GM12878 (cell line): ENCODE data around the gene UNC93A. TPM values are rescaled to one million over a fixed set of nuclear protein-coding genes. Genes with fewer than 3 reads are reported as not detected.

Experiments
- ATAC-seq: fragments of 200-7000 bp; cut with Tn5 transposase; 3 replicates; pipeline ENCODE4 v1.9.1; 2020; ENCODE audit warnings: mild to moderate bottlenecking, moderate library complexity
- BruUV-seq: library from RNA; stranded (reverse); fragments of 400-500 nt; replicated peaks from 2 replicates; lab custom pipeline; 2021; lab: Mats Ljungman, UMichigan
- CTCF ChIA-PET: fragments of 300-600 bp; sonication (Branson Sonifier 250); formaldehyde crosslinking; extraction: SDS; loops from one replicate; lab custom pipeline; 2021; ENCODE audit warnings: inconsistent platforms; lab: Yijun Ruan, JAX
- POLR2A ChIA-PET: fragments of 350-600 bp; formaldehyde crosslinking; extraction: SDS; loops from one replicate; lab custom pipeline; 2021; ENCODE audit warnings: inconsistent platforms; lab: Charles Lee
- RAD21 ChIA-PET: fragments of 300-600 bp; sonication (Branson Sonifier 250); formaldehyde crosslinking; loops from one replicate; lab custom pipeline; 2023; ENCODE audit warnings: antibody characterized with exemption; ENCODE audit not compliant: unreplicated experiment; lab: Charles Lee
- SMC1A ChIA-PET: fragments of 300-600 bp; sonication (Branson Sonifier 250); formaldehyde crosslinking; loops from one replicate; lab custom pipeline; 2023; ENCODE audit not compliant: unreplicated experiment, uncharacterized antibody; lab: Charles Lee
- DNase-seq: peaks from one replicate; pipeline ENCODE4 v3.0.0-alpha.2; 2011; ENCODE audit warnings: low read depth, low spot score
- FAIRE-seq: peaks from 3 replicates; lab custom pipeline; 2011; peaks lifted over from hg19 to GRCh38; lab: Jason Lieb, UNC
- H2AFZ ChIP-seq: 2 replicates; pipeline ENCODE4 v1.6.0; 2011; ENCODE audit warnings: low read depth, low read length, control low read depth; ENCODE audit not compliant: control insufficient read depth
- H3K27ac ChIP-seq: 2 replicates; pipeline ENCODE4 v1.5.1; 2011; ENCODE audit warnings: control low read depth; ENCODE audit not compliant: control insufficient read depth, insufficient read depth
- H3K27me3 ChIP-seq, 2 experiments: replicated peaks in 1 of 2; 2 replicates each; pipeline versions ENCODE4 v1.6.0 to v1.6.1; 2011; ENCODE audit warnings: low read length in 1 of 2; ENCODE audit not compliant: control insufficient read depth in 2 of 2, insufficient read depth in 2 of 2
- H3K36me3 ChIP-seq, 2 experiments: 2 replicates each; pipeline ENCODE4 v1.5.1; 2011; ENCODE audit warnings: low read length in 1 of 2; ENCODE audit not compliant: control insufficient read depth in 2 of 2, insufficient read depth in 2 of 2
- H3K4me1 ChIP-seq: 2 replicates; pipeline ENCODE4 v1.6.1; 2011; ENCODE audit warnings: mild to moderate bottlenecking, low read length, moderate library complexity, mixed read lengths; ENCODE audit not compliant: control insufficient read depth, insufficient read depth
- H3K4me2 ChIP-seq: 2 replicates; pipeline ENCODE4 v1.6.0; 2011; ENCODE audit warnings: control low read depth; ENCODE audit not compliant: control insufficient read depth, insufficient read depth
- H3K4me3 ChIP-seq: fragments of 200-600 bp; sonication (generic); 2 replicates; pipeline ENCODE4 v1.5.1; 2016
- H3K79me2 ChIP-seq: 2 replicates; pipeline ENCODE4 v1.6.0; 2011; ENCODE audit warnings: low read length; ENCODE audit not compliant: control insufficient read depth, insufficient read depth
- H3K9ac ChIP-seq: 2 replicates; pipeline ENCODE4 v1.8.0; 2011; ENCODE audit warnings: low read length, control low read depth, mixed read lengths; ENCODE audit not compliant: control insufficient read depth, insufficient read depth
- H3K9me3 ChIP-seq: replicated peaks from 3 replicates; pipeline ENCODE4 v1.5.1; 2011; ENCODE audit warnings: mild to moderate bottlenecking, low read length; ENCODE audit not compliant: control insufficient read depth, insufficient read depth
- H4K20me1 ChIP-seq: 2 replicates; pipeline ENCODE4 v1.6.0; 2011; ENCODE audit not compliant: control insufficient read depth, insufficient read depth
- EED ChIP-seq: sonication (generic); IDR thresholded peaks from 2 replicates; pipeline ENCODE4 v1.6.1; 2016; ENCODE audit warnings: antibody characterized with exemption, low read depth
- RBBP5 ChIP-seq: fragments of 200-600 bp; sonication (generic); conservative IDR thresholded peaks from 2 replicates; pipeline ENCODE4 v1.6.1; 2016
- SMARCA5 ChIP-seq: fragments of 450-650 bp; IDR thresholded peaks from 2 replicates; pipeline ENCODE4 v1.6.1; 2017; ENCODE audit warnings: mild to moderate bottlenecking
- SPI1 ChIP-seq: IDR thresholded peaks from 2 replicates; pipeline ENCODE4 v1.6.1; 2011; ENCODE audit warnings: low read depth, mild to moderate bottlenecking, low read length, moderate library complexity, borderline replicate concordance; ENCODE audit not compliant: insufficient read depth
- WGBS: methylation state at CpG from one replicate; pipeline ENCODE4 v1.1.6; 2016; ENCODE audit warnings: low lambda C conversion rate; ENCODE audit not compliant: insufficient replicate concordance, insufficient coverage; ENCODE audit errors: missing lambda C conversion rate; 5-methylcytosine and 5-hydroxymethylcytosine counted together
- in situ Hi-C: fragments of 300-500 bp; cut with MboI; formaldehyde crosslinking; loops from 9 replicates; pipeline ENCODE4 v1.14.3; 2018; ENCODE audit warnings: mixed read lengths
- intact Hi-C: fragments of 100-400 bp; cut with micrococcal nuclease; formaldehyde crosslinking; loops from one replicate; pipeline ENCODE4 v1.14.2; 2022; ENCODE audit not compliant: unreplicated experiment
- polyA plus RNA-seq, 11 experiments: library from polyadenylated mRNA; depleted of rRNA in 4 of 11; unstranded in 6 of 11; stranded (reverse) in 5 of 11; fragments of >200 nt; fragmentation: Nextera tagmentation in 4 of 11; fragmentation: Illumina TruSeq in 1 of 11; extraction: Ambion mirVana in 4 of 11; extraction: Trizol in 1 of 11; gene quantifications; 1 replicate in 1 of 11; 2 replicates in 10 of 11; pipeline versions ENCODE4 v1.2.1 to v1.2.3, GENCODE V29; 2011 to 2016; ENCODE audit warnings: inconsistent platforms in 2 of 11, missing spikeins in 2 of 11, low read depth in 1 of 11
- total RNA-seq, 4 experiments: library from RNA; depleted of rRNA in 3 of 4; stranded (reverse); fragments of >200 nt in 3 of 4; fragmentation: Illumina TruSeq in 1 of 4; extraction: Trizol in 1 of 4; gene quantifications; 2 replicates each; pipeline versions ENCODE4 v1.2.1 to v1.2.3, GENCODE V29; 2013 to 2021
- TF ChIP-seq, protein P1 (sequence below): fragments of 450-650 bp; IDR thresholded peaks from 2 replicates; pipeline ENCODE4 v1.6.1; 2016; ENCODE audit warnings: mild to moderate bottlenecking
- TF ChIP-seq, protein P2 (sequence below): fragments of 450-650 bp; IDR thresholded peaks from 2 replicates; pipeline ENCODE4 v1.6.1; 2016; ENCODE audit warnings: mild to moderate bottlenecking

UNC93A gene
- total and polyA plus RNA-seq, 10 of the 15 experiments (the other 5 are each of a cell fraction or from before 2014, with no cell fraction given), result 0.37 TPM; not detected in 9

DNA sequence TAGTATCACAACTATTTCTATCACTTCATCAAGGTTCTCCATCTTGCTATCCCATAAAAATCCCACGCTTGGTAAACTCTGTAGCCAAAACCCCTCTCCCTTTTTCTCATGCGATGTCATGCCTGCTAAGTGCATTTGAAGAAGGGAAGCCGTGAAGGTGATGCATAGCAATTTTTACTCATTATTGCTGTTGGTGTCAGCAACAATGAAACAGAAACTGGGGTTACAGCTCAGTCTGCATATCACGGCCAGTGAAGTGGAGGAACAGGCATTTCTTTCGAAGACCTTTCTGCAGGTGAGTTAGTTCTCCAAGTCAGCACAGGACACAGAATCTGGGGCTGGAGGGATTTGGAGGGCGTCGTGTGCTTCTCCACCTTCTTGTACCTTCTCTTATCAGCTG lies 5.8 kb downstream of the UNC93A start:
- ATAC-seq (no peak), DNase-seq (no peak), FAIRE-seq (no peak)
- H3K4me1 ChIP-seq, result no peaks in the 10 kb centered on the region
- H4K20me1 ChIP-seq, result no peaks in the 10 kb centered on the region
- H3K4me3 ChIP-seq, result no peak overlapping the region
- CTCF ChIA-PET, result no interaction called here
- no TSS peak for BruUV-seq
- H2AFZ ChIP-seq, result no peak overlapping the region
- in situ Hi-C loops, result no loop called here
- no peaks in the 10 kb centered on the region for H3K79me2 ChIP-seq
- no peak overlapping the region for H3K9ac ChIP-seq
- WGBS, result 9% methylated on average over 7 of the region's 7 CpGs
- no peaks in the 10 kb centered on the region for H3K36me3 ChIP-seq
- H3K27me3 ChIP-seq, result peaks cover 1 to 6% of the 10 kb centered on the region in 2 experiments; a peak in 2 of 4 replicates
- no peaks in the 10 kb centered on the region for H3K9me3 ChIP-seq
- intact Hi-C loops, result no loop called here
- SMC1A ChIA-PET, result no interaction called here
- H3K4me2 ChIP-seq, result no peak overlapping the region
- POLR2A ChIA-PET, result no interaction called here
- RAD21 ChIA-PET, result no interaction called here
- H3K27ac ChIP-seq, result no peak overlapping the region
- TF ChIP-seq EED (no peak), SMARCA5 (no peak)
- TF ChIP-seq, protein P1, sequence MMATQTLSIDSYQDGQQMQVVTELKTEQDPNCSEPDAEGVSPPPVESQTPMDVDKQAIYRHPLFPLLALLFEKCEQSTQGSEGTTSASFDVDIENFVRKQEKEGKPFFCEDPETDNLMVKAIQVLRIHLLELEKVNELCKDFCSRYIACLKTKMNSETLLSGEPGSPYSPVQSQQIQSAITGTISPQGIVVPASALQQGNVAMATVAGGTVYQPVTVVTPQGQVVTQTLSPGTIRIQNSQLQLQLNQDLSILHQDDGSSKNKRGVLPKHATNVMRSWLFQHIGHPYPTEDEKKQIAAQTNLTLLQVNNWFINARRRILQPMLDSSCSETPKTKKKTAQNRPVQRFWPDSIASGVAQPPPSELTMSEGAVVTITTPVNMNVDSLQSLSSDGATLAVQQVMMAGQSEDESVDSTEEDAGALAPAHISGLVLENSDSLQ, result no peak
- TF ChIP-seq, protein P2, sequence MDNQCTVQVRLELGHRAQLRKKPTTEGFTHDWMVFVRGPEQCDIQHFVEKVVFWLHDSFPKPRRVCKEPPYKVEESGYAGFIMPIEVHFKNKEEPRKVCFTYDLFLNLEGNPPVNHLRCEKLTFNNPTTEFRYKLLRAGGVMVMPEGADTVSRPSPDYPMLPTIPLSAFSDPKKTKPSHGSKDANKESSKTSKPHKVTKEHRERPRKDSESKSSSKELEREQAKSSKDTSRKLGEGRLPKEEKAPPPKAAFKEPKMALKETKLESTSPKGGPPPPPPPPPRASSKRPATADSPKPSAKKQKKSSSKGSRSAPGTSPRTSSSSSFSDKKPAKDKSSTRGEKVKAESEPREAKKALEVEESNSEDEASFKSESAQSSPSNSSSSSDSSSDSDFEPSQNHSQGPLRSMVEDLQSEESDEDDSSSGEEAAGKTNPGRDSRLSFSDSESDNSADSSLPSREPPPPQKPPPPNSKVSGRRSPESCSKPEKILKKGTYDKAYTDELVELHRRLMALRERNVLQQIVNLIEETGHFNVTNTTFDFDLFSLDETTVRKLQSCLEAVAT, result no peak

DNA sequence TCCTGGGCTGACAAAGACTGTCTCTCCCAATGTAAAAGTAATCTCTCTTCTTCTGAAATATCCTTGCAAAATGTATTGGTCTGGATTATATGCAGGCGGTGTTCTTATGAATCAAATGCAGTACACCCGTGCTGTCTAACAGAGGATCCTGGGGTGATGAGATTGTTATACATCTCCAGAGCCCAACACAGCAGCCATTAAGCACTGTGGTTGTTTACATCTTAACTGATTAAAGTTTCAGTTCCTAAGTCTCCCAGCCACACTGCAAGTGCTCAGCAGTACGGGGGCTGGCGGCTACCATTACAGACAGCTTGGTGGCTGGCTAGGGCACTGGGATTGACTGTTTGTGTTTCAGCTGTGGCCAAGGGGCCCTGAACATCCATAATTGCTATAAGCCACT lies 7.0 kb downstream of the UNC93A start:
- 37% methylated on average over 4 of the region's 4 CpGs for WGBS
- CTCF ChIA-PET, result no interaction called here
- intact Hi-C loops, result no loop called here

More for the DNA sequence above, 7.0 kb downstream of the UNC93A start:
- H3K4me2 ChIP-seq, result no peak overlapping the region
- no peaks in the 10 kb centered on the region for H4K20me1 ChIP-seq
- FAIRE-seq (no peak), DNase-seq (no peak), ATAC-seq (peak; percentile 75)
- RAD21 ChIA-PET, result no interaction called here
- BruUV-seq, result no TSS peak
- no peaks in the 10 kb centered on the region for H3K9me3 ChIP-seq
- no peak overlapping the region for H3K4me3 ChIP-seq
- TF ChIP-seq SPI1 (peak; percentile 72; the same call in 1 of the 2 replicates), RBBP5 (no peak)
- in situ Hi-C loops, result no loop called here
- SMC1A ChIA-PET, result no interaction called here
- H3K27ac ChIP-seq, result no peak overlapping the region
- POLR2A ChIA-PET, result no interaction called here
- H3K9ac ChIP-seq, result no peak overlapping the region
- H3K4me1 ChIP-seq, result no peaks in the 10 kb centered on the region
- H3K27me3 ChIP-seq, result peaks cover 1 to 6% of the 10 kb centered on the region in 2 experiments; a peak in 3 of 4 replicates
- H3K79me2 ChIP-seq, result no peaks in the 10 kb centered on the region
- no peaks in the 10 kb centered on the region for H3K36me3 ChIP-seq
- no peak overlapping the region for H2AFZ ChIP-seq
